GM18526 (cell line): ENCODE measurements around the gene IARS1.

Source experiments
- POLR2A ChIP-seq: IDR thresholded peaks from 3 replicates; pipeline ENCODE4 v1.6.1; 2011; ENCODE audit not compliant: insufficient read length; ENCODE audit errors: extremely low read depth

IARS1 gene

DNA sequence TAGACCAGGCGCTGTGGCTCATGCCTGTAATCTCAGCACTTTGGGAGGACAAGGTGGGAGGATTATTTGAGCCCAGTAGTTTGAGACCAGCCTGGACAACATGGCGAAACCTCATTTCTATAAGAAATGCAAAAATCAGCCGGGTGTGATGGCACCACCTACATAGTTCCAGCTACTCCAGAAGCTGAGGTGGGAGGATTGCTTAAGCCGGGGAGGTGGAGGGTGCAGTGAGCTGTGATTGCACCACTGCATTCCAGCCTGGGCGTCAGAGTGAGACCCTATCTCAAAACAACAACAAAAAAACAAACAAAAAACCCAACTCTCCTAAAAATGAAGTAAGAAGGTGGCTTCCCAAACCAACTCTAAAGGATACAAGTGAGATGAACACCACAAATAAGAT lies 23.0 kb downstream of the IARS1 start:
- TF ChIP-seq POLR2A, result no peak

DNA sequence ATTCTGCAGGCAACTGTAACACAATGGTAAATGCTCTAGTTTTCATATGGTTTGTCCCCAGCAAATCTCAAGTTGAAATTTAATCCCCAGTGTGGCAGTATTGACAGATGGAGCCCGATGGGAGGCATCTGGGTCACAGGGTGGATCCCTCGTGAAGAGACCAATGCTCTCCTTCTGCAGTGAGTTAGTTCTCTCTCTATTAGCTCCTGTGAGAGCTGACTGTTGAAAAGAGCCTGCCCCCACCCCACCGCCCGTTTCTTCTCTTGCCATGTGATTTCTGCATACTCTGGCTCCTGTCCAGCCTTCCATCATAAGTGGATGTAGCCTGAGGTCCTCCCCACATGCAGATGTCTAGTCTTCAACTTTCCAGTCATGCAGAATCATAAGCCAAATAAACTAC lies 27.0 kb downstream of the IARS1 start:
- no peak for TF ChIP-seq POLR2A

DNA sequence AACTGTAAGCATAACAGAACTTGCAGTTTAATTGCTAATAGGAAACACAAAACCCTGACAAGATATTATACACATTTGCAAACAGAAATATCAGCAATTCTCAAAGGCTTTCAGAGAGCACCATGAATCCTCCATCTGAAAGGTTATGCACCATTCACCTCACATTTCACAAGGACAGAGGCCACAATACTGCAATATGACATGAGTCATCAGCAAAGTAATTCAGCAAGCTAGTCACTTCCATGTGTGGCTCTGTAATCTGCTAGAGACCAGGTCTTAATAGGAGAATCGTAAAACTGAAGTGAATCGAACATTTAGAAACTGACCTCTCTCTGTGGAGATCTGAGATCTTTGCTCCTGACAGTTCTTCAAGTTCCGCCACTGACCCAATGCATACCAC lies 28.3 kb downstream of the IARS1 start:
- TF ChIP-seq POLR2A, result no peak

DNA sequence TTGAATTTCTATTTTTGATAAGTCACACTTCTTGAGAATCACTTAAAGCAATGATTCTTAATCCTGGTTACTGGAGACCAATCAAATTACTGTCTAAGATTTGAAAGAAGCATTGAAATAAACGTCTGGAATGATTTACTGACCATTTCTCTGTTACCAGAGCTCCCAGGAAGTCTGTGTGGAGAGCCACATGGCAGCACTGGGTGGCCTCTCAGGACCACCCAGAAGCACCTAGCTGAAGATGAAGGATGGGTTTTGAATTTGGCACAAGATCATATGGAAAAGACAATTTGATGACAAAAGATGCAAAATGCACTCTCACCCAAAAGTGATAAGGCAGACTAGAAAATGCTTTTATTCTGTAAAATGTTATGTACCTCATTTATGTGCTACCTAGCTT lies 30.4 kb downstream of the IARS1 start:
- no peak for TF ChIP-seq POLR2A

DNA sequence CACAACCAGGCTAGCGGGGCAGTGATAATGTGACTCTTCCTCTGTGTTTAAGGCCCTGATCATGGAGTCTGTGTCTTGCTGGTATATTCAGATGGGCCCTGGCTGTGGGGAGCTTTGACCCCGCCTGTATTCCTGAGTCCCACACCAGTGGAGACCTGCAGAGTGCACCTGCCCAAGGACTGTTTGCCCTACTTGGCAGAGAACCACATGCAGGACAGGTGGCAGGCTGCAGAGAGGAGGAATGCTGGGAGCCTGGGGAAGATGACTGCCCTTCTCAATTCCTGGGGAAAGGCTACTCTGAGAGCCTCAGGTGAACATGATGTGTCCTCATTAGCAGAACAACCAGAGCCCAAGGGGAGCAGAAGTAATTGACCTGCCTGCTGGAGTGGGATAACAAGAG lies 36.2 kb downstream of the IARS1 start:
- TF ChIP-seq POLR2A, result no peak

DNA sequence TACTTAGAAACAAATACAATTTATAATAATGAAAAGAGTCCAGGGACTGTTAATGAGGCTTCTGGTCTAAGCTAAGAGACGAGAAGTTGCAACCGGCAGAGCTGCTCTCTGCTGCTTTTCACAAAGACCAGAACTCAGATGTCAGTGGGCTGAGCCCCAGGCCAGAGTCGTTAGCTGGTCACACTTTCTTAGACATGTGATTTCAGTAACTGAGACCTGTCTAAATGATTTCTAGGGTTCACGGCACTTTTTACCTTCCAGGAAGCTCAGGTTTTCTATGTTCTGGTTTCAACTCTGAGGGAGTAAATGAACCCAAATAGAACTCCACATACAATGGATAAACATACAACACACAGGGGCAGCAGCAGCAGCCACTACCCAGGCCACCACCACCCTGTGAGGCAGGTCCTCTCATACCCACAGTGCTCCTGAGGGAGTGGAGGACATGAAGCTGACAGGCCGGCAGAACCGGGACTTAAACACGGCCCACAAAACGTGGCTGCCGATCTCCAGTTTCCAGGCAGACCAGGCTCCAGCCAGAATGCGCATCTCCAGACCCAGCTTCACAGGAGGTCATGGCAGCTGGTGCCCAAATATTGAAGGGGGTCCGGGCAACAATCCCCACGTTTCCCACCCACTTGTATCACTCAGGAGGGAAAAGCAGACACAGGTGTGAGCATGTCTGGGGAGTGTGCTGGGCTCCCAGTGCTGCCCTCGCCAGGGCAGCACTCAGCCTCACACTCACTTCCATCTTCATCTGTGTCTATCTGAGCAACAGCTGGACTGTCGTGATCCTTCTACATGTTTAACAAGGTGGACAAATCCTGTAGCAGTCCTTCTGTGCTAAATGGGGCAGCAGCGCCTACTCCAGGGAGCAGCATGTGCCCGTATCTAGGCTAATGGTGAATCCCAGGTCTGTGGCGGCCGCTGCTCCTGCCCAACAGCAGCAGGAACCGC lies 38.8 kb downstream of the IARS1 start:
- no peak for TF ChIP-seq POLR2A

DNA sequence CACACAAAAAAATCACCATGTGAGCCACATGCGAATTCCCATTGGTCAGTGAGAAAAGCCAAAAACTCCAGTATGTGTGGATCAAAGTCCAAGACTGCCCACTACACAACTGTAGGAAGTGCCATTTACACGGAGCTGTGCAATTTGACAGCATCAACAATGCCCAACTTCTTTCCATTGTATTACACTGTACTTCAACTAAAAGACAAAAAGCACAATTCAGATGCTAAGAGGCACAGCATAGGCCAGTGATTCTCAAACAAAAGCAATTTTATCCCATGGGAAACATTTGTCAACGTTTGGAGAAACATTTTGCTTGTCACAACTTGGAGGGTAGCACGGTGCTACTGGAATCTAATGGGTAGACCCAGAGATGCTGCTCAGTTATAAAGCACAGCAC lies 39.8 kb downstream of the IARS1 start:
- TF ChIP-seq POLR2A, result no peak

DNA sequence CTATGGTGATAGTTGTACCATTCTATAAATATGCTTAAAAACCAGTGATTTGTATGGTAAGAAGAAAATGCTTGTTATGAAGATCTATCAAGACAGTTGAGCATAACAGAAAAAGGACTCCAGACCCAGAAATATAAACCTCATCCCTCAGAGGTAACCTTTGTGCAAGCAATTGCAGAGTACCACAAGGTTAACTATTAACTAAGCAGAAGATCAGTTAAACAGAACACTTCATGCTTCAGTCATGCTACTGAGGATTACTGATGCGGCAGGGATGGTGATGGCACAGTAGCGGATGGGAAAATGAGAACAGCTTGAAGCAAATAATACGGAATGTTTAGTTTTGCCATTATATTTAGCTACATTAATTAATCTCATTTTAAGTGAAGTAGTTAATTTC lies 45.5 kb downstream of the IARS1 start:
- TF ChIP-seq POLR2A, result no peak

DNA sequence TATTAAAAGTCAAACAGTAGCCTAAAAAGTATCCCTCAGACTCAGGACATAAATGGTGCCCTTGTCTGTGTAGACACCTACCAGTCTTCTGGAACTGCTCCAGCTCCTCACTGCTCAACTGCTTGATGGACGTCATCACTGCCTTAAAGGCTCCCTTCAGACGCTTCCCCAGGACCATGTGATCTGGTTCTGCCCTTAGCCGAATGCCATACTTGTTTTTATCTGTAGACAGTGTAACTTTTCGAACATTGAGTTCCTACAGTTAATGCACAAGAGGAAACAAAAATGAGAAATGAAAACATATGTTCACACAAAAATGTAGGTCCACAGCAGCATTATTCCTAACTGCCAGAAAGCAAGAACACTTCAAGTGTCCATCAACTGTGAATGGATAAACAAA lies 46.2 kb downstream of the IARS1 start:
- TF ChIP-seq POLR2A, result no peak

DNA sequence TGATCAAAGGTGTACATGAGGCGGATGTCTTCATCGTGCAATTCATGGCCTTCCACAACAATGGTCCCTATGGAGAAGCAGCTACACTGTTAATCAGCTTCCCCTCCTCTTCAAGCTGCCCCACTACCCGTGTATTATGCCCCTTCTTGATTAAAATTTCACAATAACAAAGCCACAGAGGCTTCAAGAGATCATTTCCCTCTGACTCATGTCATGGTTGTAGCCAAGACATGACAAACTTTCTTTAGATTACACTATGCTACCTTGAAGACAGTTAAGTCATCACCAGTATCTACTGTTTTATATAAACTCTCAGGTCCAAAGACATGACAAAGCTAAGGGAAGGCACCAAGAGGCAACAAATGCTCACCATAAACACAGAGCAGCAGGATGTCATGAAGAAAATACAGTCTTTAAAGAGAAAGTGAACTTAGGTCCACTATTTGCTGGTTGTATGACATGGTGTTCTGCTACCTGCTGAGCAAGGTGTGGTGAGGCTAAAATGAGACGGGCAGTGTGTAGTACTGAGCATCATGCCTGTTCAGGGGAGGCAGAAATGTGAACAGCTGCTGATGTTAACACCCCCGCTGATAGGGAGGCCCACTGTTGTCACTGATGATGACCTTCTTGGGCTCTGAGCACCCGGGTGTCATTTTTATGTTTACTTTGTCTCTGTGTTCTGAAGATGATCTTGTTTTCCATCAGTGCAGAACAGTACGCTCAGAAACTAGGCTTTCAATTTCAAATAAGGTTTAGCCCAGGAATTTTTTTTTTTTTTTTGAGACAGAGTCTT lies 48.3 kb downstream of the IARS1 start:
- TF ChIP-seq POLR2A, result no peak
